Measurements from ENCODE around the gene ITFG2.

GRCh38 chr12:2765052-2765451, 47.4 kb upstream of the ITFG2 start:
- TF ChIP-seq POLR2A (IDR thresholded peaks at IDR 0.05) (no peak), POLR2AphosphoS5 (IDR thresholded peaks at IDR 0.05) (no peak), EP300 (IDR thresholded peaks at IDR 0.05) (no peak)
- TF ChIP-seq, protein P1, sequence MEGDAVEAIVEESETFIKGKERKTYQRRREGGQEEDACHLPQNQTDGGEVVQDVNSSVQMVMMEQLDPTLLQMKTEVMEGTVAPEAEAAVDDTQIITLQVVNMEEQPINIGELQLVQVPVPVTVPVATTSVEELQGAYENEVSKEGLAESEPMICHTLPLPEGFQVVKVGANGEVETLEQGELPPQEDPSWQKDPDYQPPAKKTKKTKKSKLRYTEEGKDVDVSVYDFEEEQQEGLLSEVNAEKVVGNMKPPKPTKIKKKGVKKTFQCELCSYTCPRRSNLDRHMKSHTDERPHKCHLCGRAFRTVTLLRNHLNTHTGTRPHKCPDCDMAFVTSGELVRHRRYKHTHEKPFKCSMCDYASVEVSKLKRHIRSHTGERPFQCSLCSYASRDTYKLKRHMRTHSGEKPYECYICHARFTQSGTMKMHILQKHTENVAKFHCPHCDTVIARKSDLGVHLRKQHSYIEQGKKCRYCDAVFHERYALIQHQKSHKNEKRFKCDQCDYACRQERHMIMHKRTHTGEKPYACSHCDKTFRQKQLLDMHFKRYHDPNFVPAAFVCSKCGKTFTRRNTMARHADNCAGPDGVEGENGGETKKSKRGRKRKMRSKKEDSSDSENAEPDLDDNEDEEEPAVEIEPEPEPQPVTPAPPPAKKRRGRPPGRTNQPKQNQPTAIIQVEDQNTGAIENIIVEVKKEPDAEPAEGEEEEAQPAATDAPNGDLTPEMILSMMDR (IDR thresholded peaks at IDR 0.05): no peak
